ENCODE data around the gene SREBF1.

Gene SREBF1

DNA sequence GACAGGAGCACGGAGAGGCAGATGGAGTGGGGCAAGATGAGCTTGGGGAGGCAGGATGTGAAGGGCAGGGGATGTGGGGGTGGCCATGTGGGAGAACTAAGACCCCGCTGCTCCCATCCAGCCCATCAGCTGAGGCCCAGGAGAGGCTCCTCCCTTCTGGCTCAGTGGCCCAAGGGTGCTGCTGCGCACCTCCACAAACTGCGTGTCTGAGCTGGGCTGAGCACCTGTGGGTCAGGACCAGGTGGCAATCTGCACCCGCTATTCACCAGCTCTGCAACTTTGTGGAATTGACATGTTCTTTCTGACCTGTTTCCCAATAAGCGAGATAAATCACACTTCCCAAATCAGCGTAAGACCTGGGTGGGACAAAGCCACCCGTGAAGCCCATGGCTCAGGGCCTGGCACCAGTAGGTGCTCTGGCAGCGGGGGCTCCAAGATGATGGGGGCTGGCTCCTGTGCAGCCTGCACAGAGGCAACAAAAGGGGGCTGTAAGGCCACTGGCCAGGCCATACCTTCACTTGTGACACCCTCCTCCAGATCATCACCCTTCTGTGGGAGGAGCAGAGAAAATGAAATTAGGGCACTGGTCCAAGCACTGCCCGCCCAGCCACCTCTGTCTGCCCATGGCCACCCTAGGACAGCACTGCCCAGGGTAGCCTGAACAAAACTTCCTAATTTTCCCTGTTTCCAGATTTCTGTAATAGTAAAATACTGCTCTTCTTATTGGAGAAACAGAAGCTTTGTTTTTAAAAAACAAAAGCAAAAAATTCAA lies 11.7 kb upstream of the SREBF1 start:
- H3K27ac Mint-ChIP-seq: peak overlapping the region; percentile 25 to 99
- peak overlapping the region; percentile 81 to 89 for H3K4me3 Mint-ChIP-seq
- H3K27me3 Mint-ChIP-seq: no peaks in the 10 kb centered on the region
- H3K4me1 Mint-ChIP-seq: peaks cover 77% of the 10 kb centered on the region
- DNase-seq: no peak
- H3K9me3 Mint-ChIP-seq: no peaks in the 10 kb centered on the region
- ATAC-seq: no peak

DNA sequence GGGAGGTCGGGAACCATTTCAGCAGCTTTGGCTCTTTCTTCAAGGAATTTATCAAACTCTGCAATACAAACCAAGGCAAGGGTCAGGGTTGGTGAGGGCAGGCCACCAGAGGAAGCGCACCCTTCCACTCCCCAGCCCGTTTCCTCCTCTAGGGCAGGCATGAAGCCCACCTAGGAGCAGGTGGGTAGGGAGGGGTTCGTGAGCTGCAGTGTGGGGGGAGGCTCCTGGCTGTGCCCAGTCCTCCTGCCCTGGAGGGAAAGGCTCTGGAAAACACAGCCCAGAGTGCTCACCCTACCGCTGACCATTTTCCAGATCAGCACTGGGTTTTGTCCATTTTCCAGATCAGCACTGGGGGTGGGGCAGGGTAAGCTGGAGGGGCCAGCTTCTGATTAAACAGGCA lies 10.9 kb upstream of the SREBF1 start:
- ATAC-seq: no peak
- DNase-seq: no peak
- Mint-ChIP-seq H3K4me1 (peaks cover 69% of the 10 kb centered on the region), H3K27me3 (no peaks in the 10 kb centered on the region), H3K4me3 (peak overlapping the region; percentile 6 to 89), H3K27ac (peak overlapping the region; percentile 25 to 95), H3K9me3 (no peaks in the 10 kb centered on the region)

GRCh38 chr17:17847118-17847689 lies 10.4 kb upstream of the SREBF1 start:
- Mint-ChIP-seq H3K4me1 (peaks cover 68% of the 10 kb centered on the region), H3K4me3 (peak overlapping the region; percentile 37 to 49), H3K27me3 (no peaks in the 10 kb centered on the region), H3K27ac (peak overlapping the region in 1 of 2 donors; percentile 83), H3K9me3 (no peaks in the 10 kb centered on the region)
- no peak for ATAC-seq
- no peak for DNase-seq

- no peak for ATAC-seq
- no peak for DNase-seq
- Mint-ChIP-seq H3K4me3 (no peak overlapping the region), H3K9me3 (no peaks in the 10 kb centered on the region), H3K4me1 (peaks cover 68% of the 10 kb centered on the region), H3K27ac (peak overlapping the region in 1 of 2 donors; percentile 42), H3K27me3 (no peaks in the 10 kb centered on the region)
Measured at GRCh38 chr17:17846645-17847044, 9.9 kb upstream of the SREBF1 start.

DNA sequence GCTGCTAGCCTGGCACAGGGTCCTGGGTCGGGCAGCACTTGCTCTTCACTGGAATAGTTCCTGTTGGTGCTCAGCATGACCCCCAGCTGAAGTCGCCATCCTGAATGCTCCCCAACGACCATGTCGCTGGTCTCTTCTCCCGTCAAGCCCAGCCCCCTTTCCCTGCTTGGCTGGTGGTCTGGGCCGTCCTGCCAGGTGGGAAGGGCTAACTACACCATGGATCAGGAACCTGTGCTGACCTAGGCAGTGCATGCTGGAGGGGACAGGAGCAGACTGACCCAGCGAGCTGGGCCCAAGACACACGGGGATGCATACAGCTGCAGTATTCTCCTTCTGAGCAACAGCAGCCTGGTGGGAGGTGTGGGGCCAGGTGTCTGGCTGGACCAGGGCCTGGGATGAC lies 9.2 kb upstream of the SREBF1 start:
- ATAC-seq: no peak
- Mint-ChIP-seq H3K9me3 (no peaks in the 10 kb centered on the region), H3K27ac (peak overlapping the region in 1 of 2 donors; percentile 54), H3K4me1 (peaks cover 68% of the 10 kb centered on the region), H3K4me3 (no peak overlapping the region), H3K27me3 (no peaks in the 10 kb centered on the region)
- DNase-seq: no peak

DNA sequence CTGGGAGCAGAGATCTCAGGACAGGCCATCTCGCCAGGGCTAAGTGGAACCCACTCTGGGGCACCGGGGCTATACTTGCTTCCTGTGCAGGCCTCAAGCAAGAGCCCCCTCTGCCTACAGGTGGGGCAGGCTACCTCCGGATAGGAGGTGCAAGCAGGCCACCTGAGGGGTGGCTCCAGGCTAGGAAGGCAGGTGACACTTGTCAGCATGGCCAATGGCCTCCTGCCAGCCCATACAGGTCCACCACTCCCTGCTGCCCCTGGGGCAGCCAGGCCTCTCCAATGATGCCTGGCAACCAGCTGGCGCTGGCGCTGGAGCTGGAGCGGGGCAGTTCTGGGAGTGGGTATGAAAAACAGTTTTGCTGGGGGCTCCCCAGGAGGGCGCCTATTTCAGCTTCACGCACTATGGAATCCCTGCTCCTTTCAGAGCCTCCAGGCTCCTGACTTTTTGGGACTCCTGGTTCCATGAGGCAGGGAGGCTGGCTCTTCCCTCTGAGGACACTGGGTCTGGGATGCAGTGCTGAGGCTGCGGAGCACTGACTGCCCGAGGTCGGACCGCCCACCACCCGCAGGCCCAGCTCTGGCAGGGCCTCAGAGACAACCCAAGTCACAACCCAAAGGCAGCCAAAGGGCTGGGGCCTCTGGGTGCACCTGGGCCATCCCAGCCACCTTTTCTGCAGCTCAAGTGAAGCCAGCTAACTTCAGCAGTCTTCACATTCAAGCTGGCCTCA lies 8.4 kb upstream of the SREBF1 start:
- DNase-seq: no peak
- no peaks in the 10 kb centered on the region for H3K9me3 Mint-ChIP-seq
- ATAC-seq: no peak
- H3K27ac Mint-ChIP-seq: no peak overlapping the region
- H3K4me1 Mint-ChIP-seq: peaks cover 65% of the 10 kb centered on the region
- H3K4me3 Mint-ChIP-seq: no peak overlapping the region
- H3K27me3 Mint-ChIP-seq: no peaks in the 10 kb centered on the region

GRCh38 chr17:17844500-17844899 lies 7.7 kb upstream of the SREBF1 start:
- H3K27ac Mint-ChIP-seq: no peak overlapping the region
- no peak for ATAC-seq

GRCh38 chr17:17844079-17844478 lies 7.3 kb upstream of the SREBF1 start:
- peaks cover 60% of the 10 kb centered on the region for H3K4me1 Mint-ChIP-seq
- ATAC-seq (no peak), DNase-seq (no peak)
- H3K27me3 Mint-ChIP-seq: no peaks in the 10 kb centered on the region
- no peaks in the 10 kb centered on the region for H3K9me3 Mint-ChIP-seq
- H3K27ac Mint-ChIP-seq: no peak overlapping the region
- no peak overlapping the region for H3K4me3 Mint-ChIP-seq

More at GRCh38 chr17:17844500-17844899, 7.7 kb upstream of the SREBF1 start:
- peaks cover 60% of the 10 kb centered on the region for H3K4me1 Mint-ChIP-seq
- no peak overlapping the region for H3K4me3 Mint-ChIP-seq
- H3K9me3 Mint-ChIP-seq: no peaks in the 10 kb centered on the region
- H3K27me3 Mint-ChIP-seq: no peaks in the 10 kb centered on the region
- no peak for DNase-seq

DNA sequence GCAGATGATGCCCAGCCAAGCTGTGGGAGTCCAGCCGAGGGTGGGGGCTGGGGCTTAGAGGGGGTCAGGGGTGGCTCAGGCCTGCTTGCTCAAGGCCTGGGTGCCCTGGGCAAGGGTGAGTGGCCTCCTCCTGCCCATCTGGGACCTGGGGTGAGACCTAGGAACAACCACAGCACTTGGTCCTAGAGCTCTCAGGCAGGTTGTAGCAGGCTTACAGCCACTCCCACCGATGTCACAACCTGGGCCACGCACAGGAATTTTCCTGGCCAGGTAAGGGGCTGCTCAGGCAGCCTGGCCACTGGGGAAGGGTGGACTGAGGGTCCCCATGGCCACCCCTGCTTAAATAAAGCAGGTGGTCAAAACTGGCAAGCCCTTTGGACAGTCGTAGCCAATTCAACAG lies 6.3 kb upstream of the SREBF1 start:
- ATAC-seq: no peak
- no peak for DNase-seq
- Mint-ChIP-seq H3K9me3 (no peaks in the 10 kb centered on the region), H3K4me1 (peaks cover 60% of the 10 kb centered on the region), H3K27me3 (no peaks in the 10 kb centered on the region), H3K27ac (no peak overlapping the region), H3K4me3 (no peak overlapping the region)

- Mint-ChIP-seq H3K27me3 (no peaks in the 10 kb centered on the region), H3K27ac (peak overlapping the region in 1 of 2 donors; percentile 54), H3K4me3 (no peak overlapping the region), H3K9me3 (no peaks in the 10 kb centered on the region), H3K4me1 (peaks cover 60% of the 10 kb centered on the region)
- DNase-seq: no peak
- ATAC-seq: no peak
Measured at GRCh38 chr17:17842111-17842876, 5.5 kb upstream of the SREBF1 start.

- Mint-ChIP-seq H3K4me3 (no peak overlapping the region), H3K9me3 (no peaks in the 10 kb centered on the region), H3K4me1 (peaks cover 59% of the 10 kb centered on the region), H3K27ac (no peak overlapping the region), H3K27me3 (no peaks in the 10 kb centered on the region)
- ATAC-seq (no peak), DNase-seq (no peak)
Measured at GRCh38 chr17:17841601-17842025, 4.8 kb upstream of the SREBF1 start.

- H3K27ac Mint-ChIP-seq: peak overlapping the region in 1 of 2 donors; percentile 79
- no peaks in the 10 kb centered on the region for H3K27me3 Mint-ChIP-seq
- DNase-seq: no peak
- H3K4me1 Mint-ChIP-seq: peaks cover 54% of the 10 kb centered on the region
- no peak for ATAC-seq
- H3K9me3 Mint-ChIP-seq: no peaks in the 10 kb centered on the region
- peak overlapping the region; percentile 76 to 84 for H3K4me3 Mint-ChIP-seq
Measured at GRCh38 chr17:17840751-17841591, 4.2 kb upstream of the SREBF1 start.

GRCh38 chr17:17839791-17840707 lies 3.3 kb upstream of the SREBF1 start:
- no peaks in the 10 kb centered on the region for H3K27me3 Mint-ChIP-seq
- H3K27ac Mint-ChIP-seq: peak overlapping the region; percentile 80 to 95
- DNase-seq: peak; percentile 74 to 80
- H3K9me3 Mint-ChIP-seq: no peaks in the 10 kb centered on the region
- peak; percentile 69 for ATAC-seq
- H3K4me3 Mint-ChIP-seq: peak overlapping the region; percentile 79 to 89
- H3K4me1 Mint-ChIP-seq: peaks cover 61% of the 10 kb centered on the region

Data from stimulated activated naive CD8-positive, alpha-beta T cell treated with anti-CD3 and anti-CD28 coated beads, Interleukin-15, amount 100 ng/mL, for 72 hours (primary cell).